NCI-H69 (cell line): ENCODE results near the gene NFIA.

ENCODE experiments used
- DNase-seq: peaks from one replicate; lab custom pipeline; 2025; lab: John Stamatoyannopoulos, UW

NFIA gene

DNA sequence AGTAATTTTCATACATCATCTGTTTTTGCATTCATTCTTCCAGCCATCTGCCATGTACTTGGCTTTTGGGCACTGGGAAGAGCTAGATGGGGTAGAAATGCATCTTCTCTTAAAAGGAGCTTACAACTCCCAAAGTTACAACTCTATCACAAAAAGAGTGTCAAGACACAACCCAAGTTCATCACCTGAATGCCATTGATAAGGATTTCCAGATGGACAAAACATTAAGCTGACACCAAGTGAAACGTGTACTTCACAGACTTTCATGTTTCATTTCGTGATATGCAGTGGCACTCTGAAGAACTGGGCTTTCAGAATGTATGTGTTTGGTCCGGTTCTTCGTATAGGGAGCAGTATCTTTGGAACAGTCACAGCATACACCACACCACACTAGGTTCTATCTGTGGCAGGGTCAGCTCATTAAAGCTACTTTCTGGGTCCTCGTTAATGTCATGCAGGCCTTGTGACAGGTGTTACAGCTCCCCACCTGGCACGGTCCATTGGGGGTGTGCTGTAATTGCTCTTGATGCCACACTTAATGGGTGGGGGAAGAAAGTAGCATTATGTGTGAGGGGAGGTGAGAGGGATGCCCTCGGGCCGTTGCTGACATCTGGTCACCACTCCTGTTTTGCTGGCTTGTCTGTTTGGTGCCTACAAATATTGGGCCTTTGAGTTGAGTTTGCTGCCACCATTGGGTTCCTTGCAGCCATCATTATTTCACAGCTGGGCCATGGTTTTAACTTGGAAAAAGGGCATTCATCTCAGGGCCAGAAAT lies 164.9 kb downstream of the NFIA start:
- DNase-seq = peak; percentile 97

DNA sequence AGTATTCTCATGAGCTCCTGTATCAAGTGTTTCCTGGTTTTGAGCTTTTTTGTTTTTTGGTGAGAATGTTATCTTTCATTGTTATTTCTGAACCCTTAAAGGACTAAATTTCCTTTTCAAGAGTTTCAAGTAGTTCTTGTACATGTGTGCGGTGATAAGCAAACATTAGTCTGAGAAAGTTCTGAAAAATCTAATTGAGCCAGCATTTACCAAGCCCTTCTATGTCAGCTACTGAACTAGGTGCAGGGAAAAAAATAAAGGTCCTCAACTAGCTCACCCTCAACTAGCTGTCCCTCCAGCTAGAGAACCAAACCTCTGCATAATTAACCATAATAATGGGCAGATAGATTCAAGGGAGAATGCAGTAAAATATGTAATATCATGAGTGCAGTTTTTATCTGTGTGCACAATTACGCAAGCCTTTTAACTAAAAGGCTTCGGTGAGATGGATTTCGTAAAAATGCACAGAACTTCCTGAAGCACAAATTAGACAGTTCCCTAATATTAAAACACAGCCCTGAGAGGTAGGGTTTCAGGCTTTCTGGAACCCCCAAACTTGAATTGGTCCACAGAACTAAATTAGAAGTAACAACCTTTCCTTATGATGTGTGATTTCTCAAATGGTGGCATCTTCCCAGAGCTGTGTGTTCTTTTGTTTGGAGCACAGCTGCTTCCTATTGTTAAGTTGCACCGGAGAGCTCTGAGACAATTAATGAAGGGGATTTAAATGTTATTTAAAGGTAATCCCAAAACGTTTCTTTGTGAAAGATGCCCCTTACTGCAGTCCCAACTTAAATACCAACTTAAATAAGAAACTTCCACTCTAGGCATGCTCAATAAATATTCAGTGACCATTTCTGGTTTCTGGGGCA lies 165.8 kb downstream of the NFIA start:
- DNase-seq = peak; percentile 47

DNA sequence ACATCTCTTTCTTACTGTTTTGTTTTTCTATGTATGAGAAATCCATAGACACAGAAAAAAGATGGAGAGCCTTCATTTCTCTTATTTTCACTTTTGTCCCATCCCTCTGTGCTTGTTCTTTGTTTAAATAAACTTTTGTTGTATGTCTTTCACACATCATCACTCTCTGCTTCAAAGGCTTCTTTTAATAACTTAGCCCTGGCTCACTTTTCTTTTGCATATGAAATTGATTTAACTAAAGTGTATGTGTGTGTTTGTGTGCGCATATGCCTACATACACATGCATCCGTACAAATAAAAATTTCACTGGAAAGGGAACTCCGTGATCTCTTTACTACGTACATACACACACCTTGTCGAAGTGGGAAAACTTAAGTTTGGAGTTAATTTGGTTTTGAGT lies 168.6 kb downstream of the NFIA start:
- DNase-seq = no peak

DNA sequence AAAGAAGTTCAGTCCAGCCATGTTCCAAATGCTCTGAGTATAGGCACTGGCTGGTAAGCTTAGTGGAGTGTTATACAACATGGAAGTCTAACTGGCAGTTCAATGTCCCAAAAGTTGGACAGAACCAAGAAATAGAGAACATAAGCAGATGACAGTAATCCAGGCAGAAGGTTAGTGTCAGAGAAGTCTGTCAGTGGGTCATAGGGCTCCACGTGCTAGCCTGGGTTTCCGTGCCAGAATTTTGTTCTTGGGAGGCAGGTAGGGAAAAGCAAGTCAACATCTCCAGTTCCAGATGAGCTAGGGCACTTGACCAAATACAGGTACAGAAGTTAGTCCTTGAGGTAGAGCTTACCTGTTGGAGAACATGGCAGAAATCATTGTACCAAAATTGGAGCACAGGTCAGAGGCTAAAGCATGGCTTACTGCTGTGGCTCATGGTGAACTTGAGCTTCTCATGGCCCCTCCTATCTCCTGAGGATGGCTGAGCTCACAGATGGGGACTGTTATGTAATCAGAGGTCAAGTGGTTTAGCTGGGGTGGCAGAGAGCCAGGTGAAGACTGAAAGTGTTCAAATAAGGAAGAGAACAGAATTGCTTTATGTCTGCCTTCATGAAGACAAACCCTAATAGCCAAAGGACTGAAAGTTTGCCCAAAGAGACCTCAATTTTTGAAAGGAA lies 170.8 kb downstream of the NFIA start:
- DNase-seq = peak; percentile 93

DNA sequence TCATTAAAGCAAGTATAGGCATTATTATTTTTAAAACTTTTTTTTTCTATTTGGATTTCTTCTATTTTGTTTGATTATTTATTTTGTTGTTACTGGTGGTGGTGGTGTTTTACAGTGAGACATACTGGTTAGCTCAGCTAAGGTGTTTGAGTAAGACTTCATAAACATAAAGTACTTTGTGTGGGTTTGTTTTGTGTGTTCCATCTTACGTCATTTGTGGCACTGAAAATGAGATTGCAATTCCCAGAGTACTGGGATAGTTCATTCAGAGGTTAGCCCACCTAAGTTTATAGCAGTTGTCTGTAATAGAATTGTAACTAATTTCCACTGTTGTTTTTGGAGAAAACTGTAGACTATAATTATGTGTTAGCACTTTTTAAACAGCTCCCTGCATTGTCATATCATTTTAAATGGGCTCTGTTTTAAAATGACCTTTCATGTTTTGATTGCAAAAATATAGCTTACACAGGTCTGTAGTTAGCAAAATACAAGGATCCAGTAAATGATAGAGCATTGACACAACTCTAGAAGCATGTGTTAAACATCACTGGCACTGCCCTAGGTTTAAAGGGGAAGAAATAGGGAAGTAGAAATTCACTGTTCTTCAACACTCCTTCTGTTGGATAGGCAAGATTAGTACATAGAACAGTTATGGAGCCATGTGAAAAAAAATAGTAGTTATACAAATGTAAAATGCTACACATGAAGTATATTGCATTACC lies 171.7 kb downstream of the NFIA start:
- DNase-seq = peak; percentile 48

DNA sequence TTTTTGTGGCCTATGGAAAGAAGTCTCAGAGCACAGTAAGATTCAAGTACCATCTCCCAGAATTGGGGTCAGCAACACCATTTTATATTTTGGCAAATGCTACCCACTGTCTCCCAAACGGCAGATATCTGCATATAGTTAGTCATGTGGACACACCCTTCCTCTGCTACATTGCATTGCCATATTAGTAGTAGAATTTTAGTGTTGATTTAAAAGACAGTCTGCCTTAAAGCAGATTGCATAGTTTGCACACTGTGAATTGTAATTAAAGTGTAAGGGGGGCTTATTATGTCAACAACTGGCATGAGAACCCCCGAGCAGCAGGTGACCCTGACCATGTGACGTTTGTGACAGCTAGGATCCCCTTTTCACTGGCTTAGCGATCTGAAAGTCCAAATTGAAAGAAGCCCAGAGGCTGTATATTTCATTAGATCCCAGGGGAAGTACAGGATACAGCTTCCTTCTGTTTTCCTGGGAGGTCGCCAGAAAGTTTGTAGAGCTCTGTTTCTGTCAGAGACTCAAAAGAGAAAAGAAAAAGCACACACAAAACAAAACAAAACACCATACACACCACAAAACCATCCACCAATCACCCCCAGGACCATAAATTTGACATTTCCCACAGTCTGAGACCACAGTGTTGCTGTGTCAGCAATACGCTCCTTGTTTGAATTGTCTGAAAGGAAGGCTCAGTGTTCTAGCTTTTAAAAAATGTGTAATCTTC lies 172.4 kb downstream of the NFIA start:
- DNase-seq = peak; percentile 93

DNA sequence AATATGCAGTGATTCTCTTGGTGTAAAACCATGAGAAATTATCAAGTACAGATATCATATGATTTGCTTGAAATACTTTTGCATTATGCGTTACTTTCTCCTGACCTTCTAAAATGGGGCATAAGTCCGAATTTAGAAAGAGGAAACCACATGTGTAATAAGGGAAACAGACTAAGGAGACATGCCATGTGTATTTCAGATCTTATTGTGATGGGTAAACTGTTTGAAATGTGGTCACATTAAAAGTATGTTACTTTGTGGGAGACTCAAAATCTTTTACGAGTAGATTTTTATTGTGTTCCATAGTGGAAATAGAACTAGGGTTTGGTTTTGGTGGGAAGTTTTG lies 173.0 kb downstream of the NFIA start:
- DNase-seq = no peak

DNA sequence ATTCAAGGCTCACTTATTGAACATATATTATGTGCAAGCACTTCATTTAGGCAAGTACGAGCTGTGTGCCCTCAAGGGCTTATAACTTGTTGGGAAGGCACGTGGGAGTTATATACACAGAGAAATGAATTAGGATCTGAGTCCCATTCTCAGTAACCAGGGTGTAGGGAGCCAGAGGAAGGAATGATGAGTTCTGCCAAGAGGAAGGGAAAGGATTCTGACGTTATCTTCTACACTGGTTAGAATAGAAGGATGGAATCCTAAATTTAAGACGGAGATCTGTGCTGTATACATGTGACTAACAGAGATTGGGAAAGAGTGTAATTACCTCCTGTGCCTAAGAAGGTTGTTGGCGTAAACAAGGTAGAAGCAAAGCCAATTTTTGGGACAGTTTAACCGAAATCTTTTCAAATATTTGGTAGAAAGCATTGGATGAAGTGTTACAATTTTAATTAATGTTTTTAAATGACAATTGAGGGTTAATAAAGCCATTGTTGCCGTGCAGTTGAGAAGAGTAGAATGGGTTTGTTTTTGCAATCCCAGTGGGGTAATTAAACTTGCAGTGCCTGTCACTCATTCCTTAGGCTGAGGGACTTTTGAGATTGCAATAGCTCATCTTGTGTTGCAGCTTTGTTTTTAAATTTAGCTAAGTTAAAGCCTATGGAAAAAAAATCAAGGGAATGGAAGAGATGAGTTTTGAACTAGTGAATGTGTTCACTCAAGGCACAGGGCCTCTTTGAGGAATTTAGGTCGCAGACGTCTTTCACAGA lies 177.2 kb downstream of the NFIA start:
- peak; percentile 6 for DNase-seq

DNA sequence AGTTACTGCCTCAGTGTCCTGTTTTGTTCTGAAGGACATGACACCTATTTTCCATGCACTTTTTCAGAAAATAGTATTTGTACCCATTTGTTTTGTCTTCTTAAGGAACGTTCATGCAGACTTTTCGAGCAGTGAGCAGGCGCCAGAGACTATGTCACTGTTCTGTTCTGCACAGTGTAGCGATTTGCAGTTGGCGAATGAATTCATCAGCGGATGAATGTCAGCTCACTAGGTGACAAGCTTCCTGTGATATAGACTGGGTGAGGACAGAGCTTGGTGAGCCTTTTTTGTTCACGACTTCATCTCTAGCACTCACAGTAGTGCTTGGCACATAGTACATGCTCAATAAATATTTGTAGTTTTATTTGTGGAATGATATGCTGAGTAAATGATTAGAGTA lies 177.8 kb downstream of the NFIA start:
- DNase-seq = no peak

DNA sequence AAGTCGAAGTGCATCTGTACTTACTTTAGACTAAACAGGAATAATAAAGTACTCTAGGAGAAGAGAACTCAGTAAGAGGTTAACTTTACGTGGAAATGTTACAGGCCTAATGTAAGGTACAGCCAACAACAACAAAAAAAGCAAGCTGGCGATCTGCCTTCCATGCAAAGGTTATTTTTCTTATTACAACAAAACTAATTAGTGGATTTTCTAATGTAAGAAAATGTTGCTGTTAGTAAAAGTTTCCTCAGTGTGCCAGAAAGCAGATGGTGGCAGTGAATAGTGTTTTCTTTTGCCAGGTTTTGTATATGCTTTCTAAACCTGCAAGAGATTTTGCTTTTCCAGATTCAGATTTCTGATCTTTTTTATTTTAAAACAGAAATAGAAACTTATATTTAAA lies 179.2 kb downstream of the NFIA start:
- DNase-seq = no peak

DNA sequence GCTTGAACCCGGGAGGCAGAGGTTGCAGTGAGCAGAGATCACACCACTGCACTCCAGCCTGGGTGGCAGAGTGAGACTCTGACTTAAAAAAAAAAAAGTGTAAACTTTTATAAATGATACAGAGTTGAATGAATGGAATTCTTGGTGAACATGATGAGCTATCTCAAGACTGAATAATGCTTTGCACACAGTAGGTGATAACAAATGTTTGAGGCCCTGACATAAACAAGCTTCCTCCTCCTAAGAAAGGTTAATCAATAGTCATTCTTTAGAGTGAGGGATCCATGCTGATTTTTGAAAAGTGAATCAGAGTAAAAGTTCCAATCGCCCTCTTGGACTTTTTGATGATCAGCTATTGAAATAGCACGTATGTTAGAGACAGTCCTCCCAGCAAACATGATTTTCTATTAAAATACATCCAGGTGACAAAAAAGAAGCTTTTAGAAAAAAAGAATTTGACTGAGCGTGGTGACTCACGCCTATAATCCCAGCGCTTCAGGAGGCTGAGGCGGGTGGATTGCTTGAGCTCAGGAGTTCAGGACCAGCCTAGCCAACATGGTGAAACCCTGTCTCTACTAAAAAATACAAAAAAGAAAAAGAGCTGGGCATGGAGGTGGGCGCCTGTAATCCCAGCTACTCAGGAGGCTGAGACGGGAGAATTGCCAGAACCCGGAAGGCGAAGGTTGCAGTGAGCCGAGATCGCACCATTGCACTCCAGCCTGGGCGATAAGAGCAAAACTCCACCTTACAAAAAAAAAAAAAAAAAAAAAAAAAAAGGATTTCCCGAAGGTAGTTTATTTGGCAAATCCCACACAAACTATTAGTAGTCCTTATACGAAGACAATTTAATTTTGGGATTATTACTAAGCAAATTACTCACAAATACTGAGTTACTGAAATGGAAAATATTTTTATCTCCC lies 181.8 kb downstream of the NFIA start:
- DNase-seq = no peak

DNA sequence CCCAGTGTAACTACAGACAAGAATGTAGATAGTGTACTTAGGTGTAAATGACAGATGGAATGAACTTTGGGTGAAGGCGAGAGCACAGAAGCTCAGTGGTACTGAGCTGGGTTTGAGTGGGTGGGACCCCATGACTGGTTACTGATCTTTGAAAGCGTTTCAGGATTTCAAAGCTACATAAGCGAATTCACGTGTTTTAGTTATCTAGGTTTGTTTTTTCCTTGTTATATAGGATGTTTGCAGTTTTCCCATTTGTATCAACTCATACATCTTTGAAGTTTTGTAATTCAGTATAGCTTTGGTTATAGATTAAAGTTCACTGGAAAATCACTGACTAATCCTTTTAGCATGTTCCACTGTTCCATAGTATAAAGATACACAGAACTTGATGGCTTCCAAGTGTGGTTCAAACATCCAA lies 182.5 kb downstream of the NFIA start:
- no peak for DNase-seq

DNA sequence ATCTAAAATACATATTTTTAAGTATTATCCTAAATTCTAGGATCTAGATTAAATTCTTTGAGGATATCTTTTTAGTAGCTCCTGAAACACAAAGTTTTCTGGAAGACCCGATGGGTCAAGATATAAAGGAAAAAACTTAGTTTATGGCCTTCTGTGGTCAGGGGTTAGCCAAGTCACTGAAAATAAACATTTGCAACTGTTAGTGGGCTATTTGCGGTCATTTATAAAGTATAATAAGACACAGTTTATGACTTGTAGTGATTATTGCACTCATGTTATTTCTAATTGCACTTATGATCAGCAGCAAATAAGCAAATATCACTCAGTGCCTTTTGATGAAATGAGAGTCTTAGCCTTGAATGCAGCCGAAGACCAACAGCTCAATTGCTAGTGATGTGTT lies 183.3 kb downstream of the NFIA start:
- no peak for DNase-seq

DNA sequence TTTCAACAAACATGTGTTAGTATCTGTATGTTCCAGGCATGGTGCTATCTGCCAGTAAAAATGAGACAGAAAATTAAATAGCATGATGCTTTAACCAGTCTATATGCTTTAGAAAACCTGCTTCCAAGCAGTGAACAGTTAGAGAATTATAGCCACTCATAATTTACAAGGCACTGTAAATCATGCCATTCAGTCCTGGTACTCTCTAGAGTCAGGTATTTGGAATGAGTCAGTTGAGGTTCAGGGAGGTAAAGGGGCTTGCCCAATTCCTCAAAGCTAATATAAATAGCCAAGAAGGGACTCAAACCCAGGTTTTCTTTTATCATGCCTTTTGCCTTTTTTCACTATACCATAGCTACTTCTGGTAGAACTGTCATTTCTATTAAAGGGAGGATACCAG lies 184.4 kb downstream of the NFIA start:
- DNase-seq = peak; percentile 19

DNA sequence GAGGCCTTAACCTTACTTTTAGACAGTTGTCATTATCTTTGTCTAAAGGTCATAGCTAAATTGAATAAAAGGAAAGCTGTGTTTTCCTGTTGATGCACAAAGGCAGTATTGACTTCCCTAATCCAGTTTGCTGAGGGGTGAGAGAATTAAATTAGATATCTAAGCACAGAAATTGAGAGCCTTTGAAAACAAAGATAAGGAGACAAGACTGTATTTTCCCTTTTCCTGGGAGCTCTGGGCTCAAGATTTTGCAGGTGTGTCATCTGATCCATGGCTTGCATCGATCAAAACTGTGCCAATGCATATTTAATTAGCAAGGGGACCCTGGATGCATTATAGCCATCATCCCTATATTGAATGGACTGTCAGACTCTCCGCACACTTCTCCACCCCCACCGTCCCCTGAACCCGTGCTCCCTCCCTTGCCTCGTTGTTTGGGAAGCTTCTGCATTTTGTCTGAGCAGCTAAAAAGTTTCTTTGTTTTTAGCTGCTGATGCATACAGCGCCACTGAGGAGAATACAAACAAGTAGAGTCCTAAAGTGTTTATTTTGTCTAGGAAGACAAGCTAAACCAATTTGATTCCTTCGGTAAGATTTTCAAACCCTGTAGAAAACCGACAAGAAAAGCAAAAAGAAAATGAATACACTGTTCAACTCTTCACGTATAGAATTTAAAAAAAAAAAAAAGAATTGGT lies 186.3 kb downstream of the NFIA start:
- DNase-seq = peak; percentile 67

DNA sequence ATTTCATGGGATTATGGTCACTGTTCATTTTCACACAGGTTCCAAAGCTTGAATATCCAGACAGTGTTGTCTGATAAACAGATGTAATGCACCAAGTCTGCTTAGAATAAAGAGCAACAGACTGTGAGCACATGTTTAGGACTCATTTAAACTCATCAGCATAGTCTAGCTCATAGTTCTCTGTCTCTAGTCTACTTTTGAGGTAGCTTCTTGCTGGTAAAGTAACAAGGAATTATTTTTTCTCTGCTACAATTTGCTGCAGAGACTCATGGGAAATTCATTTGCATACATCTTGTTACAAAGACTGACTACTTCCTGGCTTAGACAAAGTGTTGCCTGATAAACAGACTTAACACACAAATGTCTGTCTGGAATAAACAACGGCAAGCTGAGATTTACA lies 187.2 kb downstream of the NFIA start:
- no peak for DNase-seq

DNA sequence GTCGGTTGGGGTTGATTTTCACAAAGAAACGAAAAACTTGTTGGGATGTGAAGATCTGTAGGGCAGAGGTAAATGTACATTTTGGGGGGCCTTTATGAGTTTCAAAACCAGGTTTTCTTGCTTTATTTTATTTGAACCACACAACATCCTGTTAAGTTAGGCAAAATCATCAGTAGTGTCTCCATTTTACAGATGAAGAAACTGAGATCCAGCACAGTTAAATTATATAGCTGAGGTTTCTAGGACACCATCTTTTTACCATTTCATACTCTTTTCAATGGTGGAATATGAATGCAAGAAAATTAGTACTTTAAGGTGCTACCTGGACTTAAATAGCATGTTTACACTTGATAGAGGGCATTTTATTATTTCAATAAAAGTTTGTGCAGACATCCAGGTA lies 187.7 kb downstream of the NFIA start:
- no peak for DNase-seq

DNA sequence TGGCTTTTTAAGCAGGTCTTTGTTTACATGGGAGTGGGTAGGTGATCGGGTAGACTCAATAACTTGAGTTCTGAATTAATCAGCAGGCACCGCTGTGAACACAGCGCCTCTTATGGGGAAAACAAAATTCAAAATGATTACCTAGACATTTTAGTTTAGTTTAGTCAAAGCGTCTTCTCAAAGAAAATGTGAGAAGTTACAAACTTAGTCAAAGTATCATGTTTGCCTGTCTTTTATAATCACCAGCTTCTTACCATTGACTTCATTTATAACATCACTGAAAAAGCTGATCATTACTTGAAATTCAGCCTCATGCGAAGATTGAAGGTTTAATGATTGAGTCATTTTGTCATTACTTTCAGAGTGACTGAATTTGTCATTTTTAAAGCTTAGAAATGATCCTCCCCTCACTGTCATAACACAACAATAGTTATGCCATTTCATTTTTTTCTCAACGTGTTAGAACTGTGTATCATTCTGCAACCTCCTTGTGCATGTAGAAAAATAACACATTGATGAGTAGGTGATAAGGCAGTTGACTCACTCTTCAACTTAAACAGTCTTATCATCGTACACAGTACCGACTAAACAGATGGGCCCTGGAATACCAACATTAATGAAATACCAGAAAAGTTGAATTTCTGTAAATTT lies 188.5 kb downstream of the NFIA start:
- no peak for DNase-seq

DNA sequence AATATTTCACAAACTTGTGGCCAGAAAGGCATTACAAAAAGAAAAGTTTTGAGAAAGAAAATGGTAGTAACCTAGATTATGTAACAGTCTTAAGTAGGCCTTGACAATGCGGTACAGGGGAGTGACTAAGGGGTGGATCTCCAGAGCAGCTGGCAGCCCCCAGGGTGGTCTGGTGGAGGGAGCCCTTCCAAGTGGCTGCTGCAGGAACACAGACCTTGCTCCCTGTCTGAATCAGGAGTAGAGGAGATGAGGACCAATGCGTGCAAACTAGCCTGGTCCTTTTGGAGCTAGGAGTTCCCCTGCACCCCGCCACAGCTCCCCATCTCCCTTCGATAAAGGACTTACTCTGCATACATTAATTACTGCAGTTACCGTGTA lies 189.0 kb downstream of the NFIA start:
- peak; percentile 56 for DNase-seq
